ENCODE results near the gene UGT1A4. TPM values are rescaled to one million over a fixed set of nuclear protein-coding genes. Genes with fewer than 3 reads are reported as not detected.

The UGT1A4 gene
- total and polyA plus RNA-seq, 12 donors: not detected

GRCh38 chr2:233815861-233816260 lies 97.3 kb downstream of the UGT1A4 start:
- no peaks in the 10 kb centered on the region for H3K4me1 ChIP-seq
- peaks cover 0 to 35% (median 0%) of the 10 kb centered on the region in 7 donors for H3K27me3 ChIP-seq
- H3K27ac ChIP-seq: no peak overlapping the region
- peaks cover 0 to 9% (median 0%) of the 10 kb centered on the region in 11 donors for H3K9me3 ChIP-seq
- WGBS, 2 donors: 88 to 92% methylated on average over 6 of the region's 6 CpGs
- DNase-seq (no peak), ATAC-seq (no peak)
- no peak for TF ChIP-seq CTCF (IDR thresholded peaks at IDR 0.05)
- H3K4me3 ChIP-seq: no peak overlapping the region
- intact Hi-C loops (cut with DNase I): no loop called here
- H3K36me3 ChIP-seq: no peaks in the 10 kb centered on the region

GRCh38 chr2:233816334-233816733 lies 97.8 kb downstream of the UGT1A4 start:
- Histone ChIP-seq H3K27ac (no peak overlapping the region), H3K4me1 (no peaks in the 10 kb centered on the region), H3K36me3 (no peaks in the 10 kb centered on the region), H3K27me3 (peaks cover 0 to 35% (median 0%) of the 10 kb centered on the region in 7 donors), H3K9me3 (peaks cover 0 to 9% (median 0%) of the 10 kb centered on the region in 11 donors), H3K4me3 (no peak overlapping the region)
- intact Hi-C loops (cut with DNase I): no loop called here
- ATAC-seq (no peak), DNase-seq (no peak)
- no peak for TF ChIP-seq CTCF (IDR thresholded peaks at IDR 0.05)
- 30 to 35% methylated on average over 2 of the region's 2 CpGs for WGBS, 2 donors

- ATAC-seq (peak in 1 of 8 donors; percentile 16), DNase-seq (peak in 1 of 2 donors; percentile 34)
- WGBS, 2 donors: 71 to 77% methylated on average over 4 of the region's 4 CpGs
- Histone ChIP-seq H3K4me3 (no peak overlapping the region), H3K4me1 (no peaks in the 10 kb centered on the region), H3K9me3 (peaks cover 0 to 9% (median 0%) of the 10 kb centered on the region in 11 donors), H3K27ac (no peak overlapping the region), H3K36me3 (no peaks in the 10 kb centered on the region), H3K27me3 (peaks cover 0 to 38% (median 0%) of the 10 kb centered on the region in 7 donors)
- no peak for TF ChIP-seq CTCF (IDR thresholded peaks at IDR 0.05)
- intact Hi-C loops (cut with DNase I): no loop called here
Observed at GRCh38 chr2:233816771-233817170, 98.2 kb downstream of the UGT1A4 start.

- Histone ChIP-seq H3K4me1 (no peaks in the 10 kb centered on the region), H3K4me3 (no peak overlapping the region), H3K27me3 (peaks cover 0 to 34% (median 0%) of the 10 kb centered on the region in 7 donors), H3K27ac (no peak overlapping the region), H3K9me3 (peaks cover 0 to 9% (median 0%) of the 10 kb centered on the region in 11 donors), H3K36me3 (no peaks in the 10 kb centered on the region)
- WGBS, 2 donors: 66 to 73% methylated on average over 3 of the region's 3 CpGs
- TF ChIP-seq CTCF (IDR thresholded peaks at IDR 0.05): no peak
- intact Hi-C loops (cut with DNase I): no loop called here
- DNase-seq: no peak
- peak in 1 of 8 donors; percentile 5 for ATAC-seq
Observed at GRCh38 chr2:233817361-233817911, 98.9 kb downstream of the UGT1A4 start.
